H9 (cell line): Measurements from ENCODE around the gene PLCG1. TPM values are rescaled to one million over a fixed set of nuclear protein-coding genes. Genes with fewer than 3 reads are reported as not detected.

Source experiments
- DNase-seq: peaks from one replicate; pipeline ENCODE4 v3.0.0-alpha.2; 2017
- H2AFZ ChIP-seq: one replicate; pipeline ENCODE4 v1.6.1; 2013; ENCODE audit warnings: mild to moderate bottlenecking, low read length, control low read depth, moderate library complexity
- H2AK5ac ChIP-seq: 2 replicates; pipeline ENCODE4 v1.6.1; 2013; ENCODE audit warnings: low read length, control low read depth, mixed read lengths; ENCODE audit not compliant: insufficient read length
- H2BK120ac ChIP-seq: one replicate; pipeline ENCODE4 v1.6.1; 2013; ENCODE audit warnings: low read depth, mild to moderate bottlenecking, low read length, control low read depth, inconsistent platforms; ENCODE audit not compliant: poor library complexity, severe bottlenecking
- H2BK12ac ChIP-seq: 2 replicates; pipeline ENCODE4 v1.6.1; 2013; ENCODE audit warnings: low read length, control low read depth, mixed read lengths, low read depth; ENCODE audit not compliant: insufficient read length
- H2BK15ac ChIP-seq: 2 replicates; pipeline ENCODE4 v1.6.1; 2013; ENCODE audit warnings: low read depth, low read length, control low read depth
- H2BK20ac ChIP-seq: one replicate; pipeline ENCODE4 v1.6.1; 2013; ENCODE audit warnings: low read depth, mild to moderate bottlenecking, low read length, control low read depth, inconsistent platforms; ENCODE audit not compliant: poor library complexity, severe bottlenecking
- H2BK5ac ChIP-seq: 2 replicates; pipeline ENCODE4 v1.6.1; 2013; ENCODE audit warnings: low read length, control low read depth, mixed read lengths; ENCODE audit not compliant: insufficient read length
- H3K14ac ChIP-seq: 2 replicates; pipeline ENCODE4 v1.6.1; 2013; ENCODE audit warnings: low read length, control low read depth; ENCODE audit not compliant: insufficient read depth
- H3K18ac ChIP-seq: 2 replicates; pipeline ENCODE4 v1.6.1; 2013; ENCODE audit warnings: low read depth, mild to moderate bottlenecking, mixed read lengths, low read length, control low read depth; ENCODE audit not compliant: insufficient read length
- H3K23ac ChIP-seq: 2 replicates; pipeline ENCODE4 v1.6.1; 2013; ENCODE audit warnings: low read length, control low read depth, mixed read lengths, low read depth; ENCODE audit not compliant: insufficient read length
- H3K23me2 ChIP-seq: 2 replicates; pipeline ENCODE4 v1.6.1; 2013; ENCODE audit warnings: low read depth, mild to moderate bottlenecking, mixed read lengths, low read length, control low read depth; ENCODE audit not compliant: insufficient read length, poor library complexity, severe bottlenecking
- H3K27ac ChIP-seq: 2 replicates; pipeline ENCODE4 v1.5.1; 2013; ENCODE audit warnings: low read length, control low read depth, mixed read lengths, low read depth; ENCODE audit not compliant: insufficient read length
- H3K27me3 ChIP-seq: 2 replicates; pipeline ENCODE4 v1.6.1; 2013; ENCODE audit warnings: low read length, control low read depth, inconsistent platforms; ENCODE audit not compliant: insufficient read depth
- H3K4ac ChIP-seq: 2 replicates; pipeline ENCODE4 v1.6.1; 2013; ENCODE audit warnings: low read depth, mild to moderate bottlenecking, control low read depth, inconsistent platforms, low read length, moderate library complexity
- H3K4me1 ChIP-seq: 2 replicates; pipeline ENCODE4 v1.6.1; 2013; ENCODE audit warnings: low read length, control low read depth, inconsistent platforms; ENCODE audit not compliant: insufficient read depth
- H3K4me2 ChIP-seq: 2 replicates; pipeline ENCODE4 v1.6.1; 2013; ENCODE audit warnings: low read length, control low read depth, mixed read lengths; ENCODE audit not compliant: insufficient read length, insufficient read depth
- H3K56ac ChIP-seq: 2 replicates; pipeline ENCODE4 v1.6.1; 2013; ENCODE audit warnings: low read depth, mild to moderate bottlenecking, mixed read lengths, low read length, control low read depth; ENCODE audit not compliant: insufficient read length
- H3K79me1 ChIP-seq: 2 replicates; pipeline ENCODE4 v1.6.1; 2013; ENCODE audit warnings: low read depth, mild to moderate bottlenecking, moderate library complexity, low read length, control low read depth, inconsistent platforms; ENCODE audit not compliant: insufficient read depth, poor library complexity, severe bottlenecking
- H3K79me2 ChIP-seq: 2 replicates; pipeline ENCODE4 v1.6.1; 2013; ENCODE audit warnings: low read length, control low read depth, inconsistent platforms; ENCODE audit not compliant: insufficient read depth
- H3K9ac ChIP-seq: 2 replicates; pipeline ENCODE4 v1.6.1; 2013; ENCODE audit warnings: low read length, control low read depth, mixed read lengths; ENCODE audit not compliant: insufficient read length; ENCODE audit errors: extremely low read depth
- H3K9me3 ChIP-seq: one replicate; pipeline ENCODE4 v1.6.1; 2013; ENCODE audit warnings: low read depth, low read length, inconsistent platforms; ENCODE audit not compliant: control insufficient read depth
- H3T11ph ChIP-seq: one replicate; pipeline ENCODE4 v1.6.1; 2013; ENCODE audit warnings: mild to moderate bottlenecking, low read length, control low read depth, inconsistent platforms
- H4K20me1 ChIP-seq: one replicate; pipeline ENCODE4 v1.6.1; 2013; ENCODE audit not compliant: control insufficient read depth, insufficient read length, insufficient read depth
- H4K5ac ChIP-seq: 2 replicates; pipeline ENCODE4 v1.6.1; 2013; ENCODE audit warnings: low read depth, mild to moderate bottlenecking, mixed read lengths, low read length, control low read depth; ENCODE audit not compliant: insufficient read length
- H4K8ac ChIP-seq: replicated peaks from 2 replicates; pipeline ENCODE4 v1.6.1; 2013; ENCODE audit warnings: low read length, control low read depth, mixed read lengths, low read depth; ENCODE audit not compliant: insufficient read length
- H4K91ac ChIP-seq: 2 replicates; pipeline ENCODE4 v1.6.1; 2013; ENCODE audit warnings: low read depth, mild to moderate bottlenecking, moderate library complexity, mixed read lengths, low read length, control low read depth; ENCODE audit not compliant: insufficient read length
- H3K27ac Mint-ChIP-seq, 3 experiments: 2 replicates in 2 of 3; 3 replicates in 1 of 3; pipeline ENCODE4 v1.8.0; 2020 to 2021; ENCODE audit warnings: mixed read lengths in 3 of 3, mild to moderate bottlenecking in 1 of 3, moderate library complexity in 1 of 3
- H3K27me3 Mint-ChIP-seq: 2 replicates; pipeline ENCODE4 v1.8.0; 2021; ENCODE audit warnings: low read depth, mild to moderate bottlenecking, moderate library complexity, mixed read lengths
- H3K36me3 Mint-ChIP-seq, 3 experiments: 2 replicates in 2 of 3; 3 replicates in 1 of 3; pipeline ENCODE4 v1.8.0; 2020 to 2021; ENCODE audit warnings: low read depth in 3 of 3, mixed read lengths in 3 of 3; ENCODE audit not compliant: insufficient read depth in 1 of 3
- H3K4me1 Mint-ChIP-seq, 2 experiments: 2 replicates each; pipeline ENCODE4 v1.8.0; 2020; ENCODE audit warnings: mixed read lengths in 2 of 2
- H3K4me3 Mint-ChIP-seq, 2 experiments: 2 replicates in 1 of 2; 3 replicates in 1 of 2; pipeline ENCODE4 v1.8.0; 2020 to 2021; ENCODE audit warnings: mild to moderate bottlenecking in 2 of 2, mixed read lengths in 2 of 2, moderate library complexity in 1 of 2
- H3K9me3 Mint-ChIP-seq, 2 experiments: 2 replicates in 1 of 2; 3 replicates in 1 of 2; pipeline ENCODE4 v1.8.0; 2020; ENCODE audit warnings: mild to moderate bottlenecking in 2 of 2, mixed read lengths in 2 of 2, moderate library complexity in 1 of 2
- CTCF ChIP-seq: fragments of 200-600 bp; sonication (generic); conservative IDR thresholded peaks from 3 replicates; pipeline ENCODE4 v1.8.0; 2021; ENCODE audit warnings: antibody characterized with exemption, mild to moderate bottlenecking
- WGBS: extraction: QIAGEN DNeasy Blood & Tissue Kit; methylation state at CpG from one replicate; pipeline ENCODE4 v1.1.7; 2013; ENCODE audit warnings: missing lambda C conversion rate, low lambda C conversion rate, mixed read lengths; ENCODE audit not compliant: insufficient read length; ENCODE audit errors: extremely low coverage; 5-methylcytosine and 5-hydroxymethylcytosine counted together
- total RNA-seq: library from RNA; stranded (reverse); gene quantifications from 2 replicates; pipeline ENCODE4 v1.2.1, GENCODE V29; 2021

Gene PLCG1
- total RNA-seq, 1 experiment from 2014 or later, result 171 TPM

- H2AFZ ChIP-seq, result no peak overlapping the region
- H4K20me1 ChIP-seq, result no peaks in the 10 kb centered on the region
- no peak overlapping the region for H3K4me2 ChIP-seq
- H3K23me2 ChIP-seq, result no peaks in the 10 kb centered on the region
- WGBS, result no CpG with 5 or more reads among the region's 10 CpGs
- TF ChIP-seq CTCF, result no peak
- no peak overlapping the region for H2BK12ac ChIP-seq
- no peak overlapping the region for H3K14ac ChIP-seq
- no peak overlapping the region for H4K91ac ChIP-seq
- H2BK5ac ChIP-seq, result no peak overlapping the region
- Mint-ChIP-seq H3K27me3 (no peaks in the 10 kb centered on the region; the same call in 1 of the 2 replicates), H3K4me3 (no peak overlapping the region), H3K27ac (no peak overlapping the region), H3K4me1 (peaks cover 13% of the 10 kb centered on the region in 2 experiments), H3K36me3 (peaks cover 10 to 18% (median 14%) of the 10 kb centered on the region in 3 experiments; a peak in 6 of 7 replicates), H3K9me3 (peaks cover 20 to 21% of the 10 kb centered on the region in 2 experiments)
- no peak overlapping the region for H3K27ac ChIP-seq
- no peak overlapping the region for H4K5ac ChIP-seq
- DNase-seq, result no peak
- no peak overlapping the region for H4K8ac ChIP-seq
- H3K9me3 ChIP-seq, result no peaks in the 10 kb centered on the region
- no peak overlapping the region for H3K9ac ChIP-seq
- no peak overlapping the region for H3K56ac ChIP-seq
- H3K27me3 ChIP-seq, result no peaks in the 10 kb centered on the region
- no peak overlapping the region for H2BK120ac ChIP-seq
- H2BK20ac ChIP-seq, result no peak overlapping the region
- no peaks in the 10 kb centered on the region for H3K4me1 ChIP-seq
- no peak overlapping the region for H3K4ac ChIP-seq
- H3T11ph ChIP-seq, result no peak overlapping the region
- H3K18ac ChIP-seq, result no peak overlapping the region
- H3K23ac ChIP-seq, result no peak overlapping the region
- H3K79me1 ChIP-seq, result no peaks in the 10 kb centered on the region
- H2BK15ac ChIP-seq, result no peak overlapping the region
- H2AK5ac ChIP-seq, result no peak overlapping the region
- H3K79me2 ChIP-seq, result no peaks in the 10 kb centered on the region
Observed at GRCh38 chr20:41202426-41202825, 65.1 kb downstream of the PLCG1 start.
